Calu3 (cell line): ENCODE data around the gene TIMP2. TPM values are rescaled to one million over a fixed set of nuclear protein-coding genes. Genes with fewer than 3 reads are reported as not detected.

Experiments
- BruUV-seq: library from RNA; stranded (reverse); fragments of 400-500 nt; replicated peaks from 2 replicates; lab custom pipeline; 2021; lab: Mats Ljungman, UMichigan
- CTCF ChIA-PET: fragments of 300-600 bp; sonication (Branson Sonifier 250); formaldehyde crosslinking; loops from one replicate; lab custom pipeline; 2022; ENCODE audit warnings: antibody characterized with exemption; lab: Charles Lee
- DNase-seq: peaks from one replicate; pipeline ENCODE4 v3.0.0; 2022
- H3K27ac Mint-ChIP-seq: one replicate; pipeline ENCODE4 v1.8.0; 2022; ENCODE audit warnings: mixed read lengths; ENCODE audit not compliant: unreplicated experiment
- H3K27me3 Mint-ChIP-seq: one replicate; pipeline ENCODE4 v1.8.0; 2022; ENCODE audit warnings: mixed read lengths; ENCODE audit not compliant: unreplicated experiment
- H3K36me3 Mint-ChIP-seq: one replicate; pipeline ENCODE4 v1.8.0; 2022; ENCODE audit warnings: mild to moderate bottlenecking, moderate library complexity, mixed read lengths; ENCODE audit not compliant: insufficient read depth, unreplicated experiment
- H3K4me1 Mint-ChIP-seq: one replicate; pipeline ENCODE4 v1.8.0; 2022; ENCODE audit warnings: mild to moderate bottlenecking, low read depth, mixed read lengths; ENCODE audit not compliant: unreplicated experiment
- H3K4me3 Mint-ChIP-seq: one replicate; pipeline ENCODE4 v1.8.0; 2022; ENCODE audit warnings: mild to moderate bottlenecking, low read depth, moderate library complexity, mixed read lengths; ENCODE audit not compliant: unreplicated experiment
- H3K9me3 Mint-ChIP-seq: one replicate; pipeline ENCODE4 v1.8.0; 2022; ENCODE audit warnings: low read depth, mixed read lengths; ENCODE audit not compliant: unreplicated experiment
- intact Hi-C: fragments of 100-400 bp; cut with micrococcal nuclease; formaldehyde crosslinking; loops from one replicate; pipeline ENCODE4 v1.10.0; 2022; ENCODE audit not compliant: unreplicated experiment
- total RNA-seq: library from RNA; stranded (reverse); gene quantifications from 2 replicates; pipeline ENCODE4 v1.2.3, GENCODE V29; 2022
- TF ChIP-seq, protein P1 (sequence below): fragments of 200-600 bp; IDR thresholded peaks from one replicate; pipeline ENCODE4 v1.8.0; 2022; ENCODE audit warnings: antibody characterized with exemption; ENCODE audit not compliant: unreplicated experiment

TIMP2 gene
- total RNA-seq, 1 experiment from 2014 or later: 246 TPM

DNA sequence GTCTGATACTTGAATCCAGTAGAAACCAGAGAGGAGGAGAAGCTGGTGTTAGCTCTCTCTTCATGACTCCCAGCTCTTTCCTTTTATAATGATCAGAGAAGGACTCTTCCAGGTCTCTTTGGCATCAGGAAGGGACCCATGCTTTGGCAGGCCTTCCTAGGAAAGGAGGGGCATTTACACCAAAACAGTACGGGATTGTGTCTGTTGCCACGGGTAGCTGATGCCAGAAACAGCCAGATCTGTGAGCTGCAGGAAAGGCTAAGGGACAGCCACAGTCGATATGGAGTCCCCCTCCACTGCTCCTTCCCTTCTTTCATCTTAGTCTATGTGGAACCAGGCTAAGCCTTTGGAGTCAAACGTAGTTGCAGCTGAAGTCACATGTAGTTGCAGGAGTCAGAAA, 31.5 kb downstream of the TIMP2 start:
- no TSS peak for BruUV-seq
- CTCF ChIA-PET: interaction anchor here (0.5 kb wide), 1 partner anchor 34 kb away, joined by 4 read pairs; no protein-coding TSS in a partner anchor
- Mint-ChIP-seq H3K4me3 (no peak overlapping the region), H3K27me3 (no peaks in the 10 kb centered on the region), H3K27ac (no peak overlapping the region), H3K9me3 (no peaks in the 10 kb centered on the region), H3K36me3 (peaks cover 18% of the 10 kb centered on the region), H3K4me1 (peaks cover 12% of the 10 kb centered on the region)
- DNase-seq: no peak
- intact Hi-C loops: no loop called here
- TF ChIP-seq, protein P1, sequence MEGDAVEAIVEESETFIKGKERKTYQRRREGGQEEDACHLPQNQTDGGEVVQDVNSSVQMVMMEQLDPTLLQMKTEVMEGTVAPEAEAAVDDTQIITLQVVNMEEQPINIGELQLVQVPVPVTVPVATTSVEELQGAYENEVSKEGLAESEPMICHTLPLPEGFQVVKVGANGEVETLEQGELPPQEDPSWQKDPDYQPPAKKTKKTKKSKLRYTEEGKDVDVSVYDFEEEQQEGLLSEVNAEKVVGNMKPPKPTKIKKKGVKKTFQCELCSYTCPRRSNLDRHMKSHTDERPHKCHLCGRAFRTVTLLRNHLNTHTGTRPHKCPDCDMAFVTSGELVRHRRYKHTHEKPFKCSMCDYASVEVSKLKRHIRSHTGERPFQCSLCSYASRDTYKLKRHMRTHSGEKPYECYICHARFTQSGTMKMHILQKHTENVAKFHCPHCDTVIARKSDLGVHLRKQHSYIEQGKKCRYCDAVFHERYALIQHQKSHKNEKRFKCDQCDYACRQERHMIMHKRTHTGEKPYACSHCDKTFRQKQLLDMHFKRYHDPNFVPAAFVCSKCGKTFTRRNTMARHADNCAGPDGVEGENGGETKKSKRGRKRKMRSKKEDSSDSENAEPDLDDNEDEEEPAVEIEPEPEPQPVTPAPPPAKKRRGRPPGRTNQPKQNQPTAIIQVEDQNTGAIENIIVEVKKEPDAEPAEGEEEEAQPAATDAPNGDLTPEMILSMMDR: no peak

GRCh38 chr17:78892936-78893379, 32.2 kb downstream of the TIMP2 start:
- Mint-ChIP-seq H3K36me3 (peaks cover 20% of the 10 kb centered on the region), H3K4me1 (peaks cover 9% of the 10 kb centered on the region), H3K9me3 (no peaks in the 10 kb centered on the region), H3K4me3 (no peak overlapping the region), H3K27me3 (no peaks in the 10 kb centered on the region), H3K27ac (no peak overlapping the region)
- CTCF ChIA-PET: no interaction called here
- intact Hi-C loops: no loop called here
- DNase-seq: no peak
- TF ChIP-seq, protein P1: no peak
- BruUV-seq: no TSS peak

- Mint-ChIP-seq H3K9me3 (no peaks in the 10 kb centered on the region), H3K27me3 (no peaks in the 10 kb centered on the region), H3K27ac (no peak overlapping the region), H3K4me3 (no peak overlapping the region), H3K36me3 (peaks cover 21% of the 10 kb centered on the region), H3K4me1 (peaks cover 9% of the 10 kb centered on the region)
- no peak for DNase-seq
- intact Hi-C loops: no loop called here
- CTCF ChIA-PET: no interaction called here
- TF ChIP-seq, protein P1: no peak
- no TSS peak for BruUV-seq
Observed at GRCh38 chr17:78892520-78892919, 32.7 kb downstream of the TIMP2 start.

DNA sequence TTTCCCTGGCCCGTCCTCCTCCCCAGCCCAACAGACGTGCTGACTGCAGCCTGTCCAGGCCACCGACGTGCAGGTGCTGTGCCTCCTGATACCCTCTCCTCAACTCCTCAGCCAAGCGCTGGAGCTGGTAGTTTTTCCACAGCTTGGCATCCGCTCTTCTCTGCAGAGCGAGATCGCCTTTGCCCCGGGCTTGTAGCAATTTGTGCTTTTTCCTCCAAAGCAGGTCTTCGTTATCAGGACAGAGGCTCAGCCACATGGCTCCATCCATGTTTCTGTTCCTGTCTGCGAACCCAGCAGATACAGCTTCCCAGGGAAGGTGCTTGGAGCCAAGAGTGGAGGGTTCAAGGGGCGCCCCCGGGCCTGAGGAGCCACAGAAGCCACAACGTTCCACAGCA, 33.1 kb downstream of the TIMP2 start:
- no peak overlapping the region for H3K27ac Mint-ChIP-seq
- intact Hi-C loops: no loop called here
- no peaks in the 10 kb centered on the region for H3K9me3 Mint-ChIP-seq
- H3K36me3 Mint-ChIP-seq: peaks cover 25% of the 10 kb centered on the region
- TF ChIP-seq, protein P1: no peak
- CTCF ChIA-PET: no interaction called here
- DNase-seq: no peak
- no peak overlapping the region for H3K4me3 Mint-ChIP-seq
- peaks cover 11% of the 10 kb centered on the region for H3K4me1 Mint-ChIP-seq
- H3K27me3 Mint-ChIP-seq: no peaks in the 10 kb centered on the region
- no TSS peak for BruUV-seq
